Brain microvascular endothelial cell (primary cell): ENCODE results near the gene SYT6.

Source experiments
- DNase-seq: peaks from one replicate; pipeline ENCODE4 v3.0.0-alpha.2; 2020
- H3K27ac ChIP-seq: fragments of 250-450 bp; sonication (Bioruptor Pico); 2 replicates; pipeline ENCODE4 v1.5.1; 2020; ENCODE audit warnings: mild to moderate bottlenecking, moderate library complexity
- H3K27me3 ChIP-seq: fragments of 250-450 bp; sonication (Bioruptor Pico); replicated peaks from 2 replicates; pipeline ENCODE4 v1.5.1; 2020; ENCODE audit warnings: mild to moderate bottlenecking
- H3K36me3 ChIP-seq: fragments of 250-450 bp; sonication (Bioruptor Pico); replicated peaks from 2 replicates; pipeline ENCODE4 v1.5.1; 2020; ENCODE audit warnings: mild to moderate bottlenecking
- H3K4me3 ChIP-seq: 2 replicates; pipeline ENCODE4 v1.5.1; 2011; ENCODE audit warnings: low read depth, mild to moderate bottlenecking, control low read depth, low read length, moderate library complexity
- CTCF ChIP-seq: IDR thresholded peaks from 2 replicates; pipeline ENCODE4 v1.5.1; 2011; ENCODE audit warnings: low read depth, mild to moderate bottlenecking, moderate library complexity, low read length, control low read depth, inconsistent platforms; ENCODE audit errors: missing control alignments
- in situ Hi-C: cut with HindIII; loops from 2 replicates; pipeline ENCODE4 v1.10.0; 2017; ENCODE audit warnings: low sequenced_read_pairs, low pct_ligation_motif_present

The SYT6 gene

GRCh38 chr1:114081437-114082303 lies 72.0 kb downstream of the SYT6 start:
- TF ChIP-seq CTCF, result no peak
- in situ Hi-C loops, result no loop called here
- no peaks in the 10 kb centered on the region for H3K36me3 ChIP-seq
- H3K27ac ChIP-seq, result no peak overlapping the region
- no peak for DNase-seq
- H3K4me3 ChIP-seq, result no peak overlapping the region
- H3K27me3 ChIP-seq, result no peaks in the 10 kb centered on the region

GRCh38 chr1:114080511-114081436 lies 72.9 kb downstream of the SYT6 start:
- in situ Hi-C loops, result no loop called here
- no peak for TF ChIP-seq CTCF
- H3K36me3 ChIP-seq, result no peaks in the 10 kb centered on the region
- no peaks in the 10 kb centered on the region for H3K27me3 ChIP-seq
- no peak overlapping the region for H3K27ac ChIP-seq
- DNase-seq, result no peak
- H3K4me3 ChIP-seq, result no peak overlapping the region

- Histone ChIP-seq H3K27ac (no peak overlapping the region), H3K36me3 (no peaks in the 10 kb centered on the region), H3K4me3 (no peak overlapping the region), H3K27me3 (no peaks in the 10 kb centered on the region)
- in situ Hi-C loops, result no loop called here
- DNase-seq, result no peak
- TF ChIP-seq CTCF, result no peak
These were observed 74.0 kb downstream of the SYT6 start for GRCh38 chr1:114079596-114080190.

GRCh38 chr1:114078116-114078515 lies 75.6 kb downstream of the SYT6 start:
- in situ Hi-C loops, result no loop called here
- no peak for TF ChIP-seq CTCF
- no peak overlapping the region for H3K27ac ChIP-seq
- no peaks in the 10 kb centered on the region for H3K27me3 ChIP-seq
- no peak for DNase-seq
- H3K4me3 ChIP-seq, result no peak overlapping the region
- H3K36me3 ChIP-seq, result no peaks in the 10 kb centered on the region

- no peak overlapping the region for H3K27ac ChIP-seq
- DNase-seq, result no peak
- no peaks in the 10 kb centered on the region for H3K27me3 ChIP-seq
- no peaks in the 10 kb centered on the region for H3K36me3 ChIP-seq
- H3K4me3 ChIP-seq, result no peak overlapping the region
- TF ChIP-seq CTCF, result no peak
- in situ Hi-C loops, result no loop called here
These were observed 76.5 kb downstream of the SYT6 start for GRCh38 chr1:114077188-114077587.
